GM23338 (cell line): ENCODE measurements around the gene MRPL20. TPM values are rescaled to one million over a fixed set of nuclear protein-coding genes. Genes with fewer than 3 reads are reported as not detected.
"Not testable (repeated sequence)": the region's sequence is repeated elsewhere in the genome, so short reads cannot be mapped to it uniquely, and the experiment has no call there.

Experiments used
- ATAC-seq: fragments of 200-7000 bp; cut with Tn5 transposase; 3 replicates; pipeline ENCODE4 v1.9.1; 2020
- DNase-seq: peaks from one replicate; pipeline ENCODE4 v3.0.0-alpha.2; 2015; ENCODE audit warnings: low spot score
- H2AFZ ChIP-seq: fragments of 200-600 bp; sonication (generic); 2 replicates; pipeline ENCODE4 v1.8.0; 2016; ENCODE audit warnings: antibody characterized with exemption, mild to moderate bottlenecking, moderate library complexity
- H3F3A ChIP-seq: fragments of 200-600 bp; sonication (generic); replicated peaks from 2 replicates; pipeline ENCODE4 v1.8.0; 2017; ENCODE audit warnings: antibody characterized with exemption, mixed run types, low read depth
- H3K27ac ChIP-seq: fragments of 200-600 bp; sonication (generic); 2 replicates; pipeline ENCODE4 v1.6.1; 2016; ENCODE audit warnings: low read depth
- H3K27me3 ChIP-seq: fragments of 200-600 bp; sonication (generic); 2 replicates; pipeline ENCODE4 v1.8.0; 2016; ENCODE audit warnings: mild to moderate bottlenecking, mixed run types, moderate library complexity; ENCODE audit not compliant: insufficient read depth
- H3K36me3 ChIP-seq: fragments of 200-600 bp; sonication (generic); 2 replicates; pipeline ENCODE4 v1.8.0; 2016; ENCODE audit warnings: mild to moderate bottlenecking; ENCODE audit not compliant: insufficient read depth
- H3K4me1 ChIP-seq: fragments of 200-600 bp; sonication (generic); 2 replicates; pipeline ENCODE4 v1.8.0; 2016; ENCODE audit warnings: mild to moderate bottlenecking, moderate library complexity; ENCODE audit not compliant: insufficient read depth
- H3K4me2 ChIP-seq: fragments of 200-600 bp; sonication (generic); 2 replicates; pipeline ENCODE4 v1.7.1; 2017; ENCODE audit warnings: mixed run types
- H3K4me3 ChIP-seq: fragments of 200-600 bp; sonication (generic); 2 replicates; pipeline ENCODE4 v1.6.1; 2016; ENCODE audit warnings: mixed run types
- H3K79me2 ChIP-seq: fragments of 200-600 bp; sonication (generic); replicated peaks from 2 replicates; pipeline ENCODE4 v1.8.0; 2017; ENCODE audit warnings: mild to moderate bottlenecking; ENCODE audit not compliant: insufficient read depth
- H3K9me2 ChIP-seq: fragments of 200-600 bp; sonication (generic); 2 replicates; pipeline ENCODE4 v1.8.0; 2017; ENCODE audit not compliant: insufficient read depth
- H4K20me1 ChIP-seq: fragments of 200-600 bp; sonication (generic); replicated peaks from 2 replicates; pipeline ENCODE4 v1.8.0; 2017; ENCODE audit warnings: mild to moderate bottlenecking; ENCODE audit not compliant: insufficient read depth
- H3K27ac Mint-ChIP-seq: 2 replicates; pipeline ENCODE4 v1.8.0; 2020; ENCODE audit warnings: inconsistent platforms, mild to moderate bottlenecking, moderate library complexity, mixed read lengths
- H3K27me3 Mint-ChIP-seq: 3 replicates; pipeline ENCODE4 v1.8.0; 2022; ENCODE audit warnings: low read depth, mild to moderate bottlenecking, moderate library complexity, mixed read lengths, inconsistent platforms; ENCODE audit not compliant: insufficient read depth, poor library complexity
- H3K36me3 Mint-ChIP-seq: 3 replicates; pipeline ENCODE4 v1.8.0; 2021; ENCODE audit warnings: low read depth, mild to moderate bottlenecking, inconsistent platforms, moderate library complexity, mixed read lengths
- H3K4me1 Mint-ChIP-seq: 3 replicates; pipeline ENCODE4 v1.8.0; 2020; ENCODE audit warnings: mild to moderate bottlenecking, inconsistent platforms, mixed read lengths
- H3K4me3 Mint-ChIP-seq: 3 replicates; pipeline ENCODE4 v1.8.0; 2021; ENCODE audit warnings: moderate library complexity, mild to moderate bottlenecking, inconsistent platforms, mixed read lengths
- H3K9me3 Mint-ChIP-seq: 3 replicates; pipeline ENCODE4 v1.8.0; 2020; ENCODE audit warnings: moderate library complexity, mild to moderate bottlenecking, inconsistent platforms, mixed read lengths
- EZH2 ChIP-seq: fragments of 200-600 bp; sonication (generic); IDR thresholded peaks from one replicate; pipeline ENCODE4 v1.8.0; 2017; ENCODE audit warnings: antibody characterized with exemption, mild to moderate bottlenecking, low read depth; ENCODE audit not compliant: unreplicated experiment
- EZH2phosphoT487 ChIP-seq: fragments of 200-600 bp; sonication (generic); IDR thresholded peaks from one replicate; pipeline ENCODE4 v1.8.1; 2018; ENCODE audit warnings: antibody characterized with exemption; ENCODE audit not compliant: unreplicated experiment
- JUNB ChIP-seq: IDR thresholded peaks from one replicate; pipeline ENCODE4 v1.6.1; 2016; ENCODE audit warnings: antibody characterized with exemption; ENCODE audit not compliant: unreplicated experiment
- POLR2AphosphoS5 ChIP-seq: IDR thresholded peaks from 2 replicates; pipeline ENCODE4 v1.6.1; 2016; ENCODE audit warnings: antibody characterized with exemption, low read depth
- STAT1 ChIP-seq: IDR thresholded peaks from one replicate; pipeline ENCODE4 v1.6.1; 2016; ENCODE audit warnings: antibody characterized with exemption; ENCODE audit not compliant: unreplicated experiment
- ZNF114 ChIP-seq: fragments of 250-450 bp; sonication (Bioruptor Pico); IDR thresholded peaks from 2 replicates; pipeline ENCODE4 v1.5.0; 2020; ENCODE audit warnings: mild to moderate bottlenecking, moderate library complexity
- ZNF331 ChIP-seq: fragments of 250-450 bp; sonication (Bioruptor Pico); IDR thresholded peaks from 2 replicates; pipeline ENCODE4 v1.5.0; 2020; ENCODE audit warnings: low read depth, mild to moderate bottlenecking, moderate library complexity
- ZNF462 ChIP-seq: fragments of 250-450 bp; sonication (Bioruptor Pico); IDR thresholded peaks from 2 replicates; pipeline ENCODE4 v1.5.0; 2020; ENCODE audit warnings: mild to moderate bottlenecking, moderate library complexity
- polyA plus RNA-seq: library from polyadenylated mRNA; unstranded; fragments of >200 nt; fragmentation: Nextera tagmentation; extraction: Ambion mirVana; gene quantifications from 2 replicates; pipeline ENCODE4 v1.2.1, GENCODE V29; 2016
- total RNA-seq: library from RNA; depleted of rRNA; stranded (reverse); fragments of >200 nt; shearing (Covaris generic); gene quantifications from 2 replicates; pipeline ENCODE4 v1.2.3, GENCODE V29; 2014
- TF ChIP-seq, protein P1 (sequence below), 2 experiments: fragments of 200-600 bp in 1 of 2; sonication (generic) in 1 of 2; conservative IDR thresholded peaks; 2 replicates each; pipeline versions ENCODE4 v1.5.1 to v1.6.1; 2016 to 2017; ENCODE audit warnings: antibody characterized with exemption in 2 of 2, low read depth in 2 of 2, mild to moderate bottlenecking in 2 of 2, moderate library complexity in 1 of 2

MRPL20 gene
- total and polyA plus RNA-seq, 2 experiments from 2014 or later: 173 to 319 TPM

DNA sequence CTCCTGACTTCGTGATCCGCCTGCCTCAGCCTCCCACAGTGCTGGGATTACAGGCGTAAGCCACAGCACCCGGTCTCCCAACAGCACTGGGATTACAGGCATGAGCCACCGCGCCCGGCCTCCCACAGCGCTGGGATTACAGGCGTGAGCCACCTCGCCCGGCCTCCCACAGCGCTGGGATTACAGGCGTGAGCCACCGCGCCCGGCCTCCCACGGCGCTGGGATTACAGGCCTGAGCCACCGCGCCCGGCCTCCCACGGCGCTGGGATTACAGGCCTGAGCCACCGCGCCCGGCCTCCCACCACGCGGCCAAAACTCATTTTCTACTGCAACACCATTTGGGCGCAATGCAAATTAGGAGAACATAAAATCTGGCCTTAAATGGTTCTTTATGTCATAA is 21.8 kb downstream of the MRPL20 start:
- ATAC-seq, DNase-seq: not testable (repeated sequence)
- peaks cover 62% of the 10 kb centered on the region for H3K36me3 Mint-ChIP-seq

DNA sequence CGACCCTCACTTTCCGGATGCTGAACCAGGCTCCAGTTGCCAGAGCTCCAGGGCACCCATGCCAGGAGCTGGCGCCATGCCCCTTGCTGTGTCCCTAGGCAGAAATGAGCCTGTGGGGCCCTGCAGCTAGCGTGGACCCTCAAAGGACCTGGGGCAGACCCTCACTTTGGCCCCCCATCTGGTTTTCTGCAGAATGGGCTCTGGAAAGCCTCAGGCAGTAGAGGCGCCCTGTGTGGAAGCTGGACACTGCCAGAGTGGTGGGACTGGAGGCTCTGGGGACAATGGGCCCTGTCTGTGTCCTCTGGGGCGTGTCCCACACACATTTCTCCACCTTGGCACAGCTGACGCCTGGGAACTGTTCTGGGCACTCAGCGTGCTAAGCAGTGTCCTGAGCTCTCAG is 25.8 kb downstream of the MRPL20 start:
- 0 out of 2 replicates have a peak, but pooled peaks cover 5% of the 10 kb centered on the region for H3K79me2 ChIP-seq
- Mint-ChIP-seq H3K4me1 (peaks cover 3% of the 10 kb centered on the region; the same call in 2 of the 3 replicates), H3K27me3 (peaks cover 3% of the 10 kb centered on the region), H3K9me3 (no peaks in the 10 kb centered on the region; the same call in 2 of the 3 replicates), H3K27ac (no peak overlapping the region), H3K36me3 (peaks cover 23% of the 10 kb centered on the region), H3K4me3 (no peak overlapping the region)
- H3K9me2 ChIP-seq: no peaks in the 10 kb centered on the region
- peaks cover 6% of the 10 kb centered on the region for H3F3A ChIP-seq
- no peak overlapping the region for H3K4me3 ChIP-seq
- no peak for DNase-seq
- no peak overlapping the region for H3K27ac ChIP-seq
- no peak overlapping the region for H2AFZ ChIP-seq
- TF ChIP-seq JUNB (no peak), POLR2AphosphoS5 (no peak), ZNF331 (no peak), STAT1 (no peak)
- peaks cover 3% of the 10 kb centered on the region; the same call in 1 of the 2 replicates for H3K4me1 ChIP-seq
- H3K4me2 ChIP-seq: no peak overlapping the region
- peaks cover 4% of the 10 kb centered on the region; the same call in 1 of the 2 replicates for H3K36me3 ChIP-seq
- no peak for ATAC-seq
- no peaks in the 10 kb centered on the region; the same call in 1 of the 2 replicates for H4K20me1 ChIP-seq
- no peaks in the 10 kb centered on the region for H3K27me3 ChIP-seq

More for the DNA sequence above, 21.8 kb downstream of the MRPL20 start:
- H3F3A ChIP-seq: peaks cover 19% of the 10 kb centered on the region
- H3K27ac ChIP-seq, H3K4me1 ChIP-seq, H3K79me2 ChIP-seq, H3K9me3 Mint-ChIP-seq, H2AFZ ChIP-seq, H3K4me3 Mint-ChIP-seq, H3K9me2 ChIP-seq, H3K4me3 ChIP-seq, H3K4me1 Mint-ChIP-seq, H3K27me3 ChIP-seq, H3K27me3 Mint-ChIP-seq, H3K27ac Mint-ChIP-seq, H3K4me2 ChIP-seq, H4K20me1 ChIP-seq: not testable (repeated sequence)
- peaks cover 40% of the 10 kb centered on the region for H3K36me3 ChIP-seq

DNA sequence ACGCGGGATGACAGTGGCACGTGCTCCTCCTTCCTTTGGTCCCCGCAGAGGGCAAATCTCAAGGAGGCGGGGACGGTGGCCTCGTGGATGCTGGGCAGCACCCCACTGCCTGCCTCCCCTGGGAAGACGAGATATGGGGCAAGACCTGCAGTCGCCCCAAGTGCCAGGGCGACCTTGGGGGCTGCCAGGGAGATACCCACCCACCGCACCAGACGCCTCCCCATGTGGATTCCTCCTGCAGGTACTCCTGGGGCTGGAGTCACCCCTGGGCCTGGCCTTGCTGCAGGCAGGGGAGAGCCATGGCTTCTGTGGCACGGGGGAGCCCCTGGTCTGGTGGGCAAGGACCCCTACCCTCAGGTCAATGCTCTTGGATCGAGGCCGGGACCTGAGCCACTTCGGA is 26.2 kb downstream of the MRPL20 start:
- H3K36me3 Mint-ChIP-seq: peaks cover 18% of the 10 kb centered on the region; the same call in 2 of the 3 replicates
- H3K36me3 ChIP-seq: no peaks in the 10 kb centered on the region; the same call in 1 of the 2 replicates
- H4K20me1 ChIP-seq: no peaks in the 10 kb centered on the region; the same call in 1 of the 2 replicates
- DNase-seq (no peak), ATAC-seq (no peak)
- no peaks in the 10 kb centered on the region for H3K9me2 ChIP-seq
- H3K4me2 ChIP-seq: no peak overlapping the region
- H3K4me3 Mint-ChIP-seq: no peak overlapping the region
- H3K79me2 ChIP-seq: 0 out of 2 replicates have a peak, but pooled peaks cover 5% of the 10 kb centered on the region
- H3K27me3 ChIP-seq: no peaks in the 10 kb centered on the region
- H3K4me3 ChIP-seq: no peak overlapping the region
- no peaks in the 10 kb centered on the region; the same call in 2 of the 3 replicates for H3K9me3 Mint-ChIP-seq
- no peak overlapping the region for H3K27ac ChIP-seq
- no peak overlapping the region for H3K27ac Mint-ChIP-seq
- peaks cover 3% of the 10 kb centered on the region; the same call in 2 of the 3 replicates for H3K4me1 Mint-ChIP-seq
- peaks cover 5% of the 10 kb centered on the region; the same call in 1 of the 2 replicates for H3K4me1 ChIP-seq
- H3K27me3 Mint-ChIP-seq: peaks cover 5% of the 10 kb centered on the region
- H2AFZ ChIP-seq: no peak overlapping the region
- peaks cover 7% of the 10 kb centered on the region for H3F3A ChIP-seq
- TF ChIP-seq, protein P1, sequence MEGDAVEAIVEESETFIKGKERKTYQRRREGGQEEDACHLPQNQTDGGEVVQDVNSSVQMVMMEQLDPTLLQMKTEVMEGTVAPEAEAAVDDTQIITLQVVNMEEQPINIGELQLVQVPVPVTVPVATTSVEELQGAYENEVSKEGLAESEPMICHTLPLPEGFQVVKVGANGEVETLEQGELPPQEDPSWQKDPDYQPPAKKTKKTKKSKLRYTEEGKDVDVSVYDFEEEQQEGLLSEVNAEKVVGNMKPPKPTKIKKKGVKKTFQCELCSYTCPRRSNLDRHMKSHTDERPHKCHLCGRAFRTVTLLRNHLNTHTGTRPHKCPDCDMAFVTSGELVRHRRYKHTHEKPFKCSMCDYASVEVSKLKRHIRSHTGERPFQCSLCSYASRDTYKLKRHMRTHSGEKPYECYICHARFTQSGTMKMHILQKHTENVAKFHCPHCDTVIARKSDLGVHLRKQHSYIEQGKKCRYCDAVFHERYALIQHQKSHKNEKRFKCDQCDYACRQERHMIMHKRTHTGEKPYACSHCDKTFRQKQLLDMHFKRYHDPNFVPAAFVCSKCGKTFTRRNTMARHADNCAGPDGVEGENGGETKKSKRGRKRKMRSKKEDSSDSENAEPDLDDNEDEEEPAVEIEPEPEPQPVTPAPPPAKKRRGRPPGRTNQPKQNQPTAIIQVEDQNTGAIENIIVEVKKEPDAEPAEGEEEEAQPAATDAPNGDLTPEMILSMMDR (conservative IDR thresholded peaks at IDR 0.05; ENCODE audit: low read depth in 2 of 2): no peak
- TF ChIP-seq STAT1: no peak
- no peak for TF ChIP-seq POLR2AphosphoS5
- no peak for TF ChIP-seq ZNF331
- no peak for TF ChIP-seq EZH2phosphoT487
- no peak for TF ChIP-seq EZH2
- TF ChIP-seq ZNF462: no peak
- no peak for TF ChIP-seq ZNF114 (CRISPR knock-in tag)
- TF ChIP-seq JUNB: no peak
